NCI-H1930 (cell line): Measurements from ENCODE around the gene SERAC1.
"Not testable (repeated sequence)": the region's sequence is repeated elsewhere in the genome, so short reads cannot be mapped to it uniquely, and the experiment has no call there.

ENCODE experiments used
- DNase-seq, 2 experiments: peaks; one replicate each; lab custom pipeline; 2025; lab: John Stamatoyannopoulos, UW

The SERAC1 gene

DNA sequence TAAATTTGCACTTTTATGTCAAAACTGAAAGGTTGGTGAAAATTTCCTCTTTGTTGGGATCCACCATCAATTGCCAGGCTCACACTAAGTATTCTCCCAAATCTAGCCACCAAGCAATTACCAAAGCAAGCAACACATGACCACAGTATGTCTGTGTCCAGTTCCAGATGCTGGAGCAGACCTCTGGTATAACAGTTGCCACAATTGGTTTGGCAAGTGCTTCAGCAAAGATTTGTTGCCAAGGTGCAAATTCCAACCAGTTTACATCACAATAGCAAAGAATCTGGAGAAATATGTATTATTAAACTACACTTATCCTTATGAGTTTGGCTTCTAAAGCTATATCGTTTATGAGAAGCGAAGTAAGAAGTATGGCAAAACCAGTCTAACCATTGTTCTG lies 6.5 kb upstream of the SERAC1 start:
- DNase-seq, result no peak

DNA sequence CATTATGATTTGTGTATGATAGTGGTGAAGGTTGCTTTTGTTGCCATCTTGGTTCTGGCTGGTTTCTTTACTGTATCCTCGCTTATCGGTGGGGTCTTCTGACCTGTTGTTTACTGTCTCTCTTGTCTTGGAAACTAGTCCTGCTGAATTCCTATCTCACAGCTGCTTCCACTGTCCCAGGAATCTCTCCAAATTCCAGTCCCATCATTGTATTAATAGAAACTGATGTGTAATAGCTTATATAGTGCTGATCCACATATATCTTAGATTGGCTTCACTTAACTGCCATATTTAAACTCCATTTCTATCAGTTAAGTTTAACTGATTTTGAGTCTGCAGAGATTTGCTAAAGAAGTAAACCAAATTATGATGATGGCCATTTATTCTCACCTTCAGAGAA lies 6.0 kb upstream of the SERAC1 start:
- DNase-seq, result no peak

DNA sequence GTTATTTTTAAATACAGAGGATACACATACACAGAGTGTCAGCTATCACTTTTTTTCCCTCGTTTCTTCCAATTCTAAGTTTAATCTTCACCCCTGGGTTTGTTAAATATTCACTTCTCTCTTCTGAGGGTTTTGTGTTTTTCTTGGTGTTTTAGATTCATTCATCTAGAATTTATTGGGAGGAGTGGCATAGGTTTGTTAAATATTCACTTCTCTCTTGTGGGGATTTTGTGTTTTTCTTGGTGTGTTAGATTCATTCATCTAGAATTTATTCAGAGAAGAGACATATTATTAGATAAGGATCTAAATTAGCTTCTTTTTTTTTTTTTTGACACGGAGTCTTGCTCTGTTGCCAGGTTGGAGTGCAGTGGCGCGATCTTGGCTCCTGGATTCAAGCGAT lies 3.9 kb upstream of the SERAC1 start:
- no peak for DNase-seq

DNA sequence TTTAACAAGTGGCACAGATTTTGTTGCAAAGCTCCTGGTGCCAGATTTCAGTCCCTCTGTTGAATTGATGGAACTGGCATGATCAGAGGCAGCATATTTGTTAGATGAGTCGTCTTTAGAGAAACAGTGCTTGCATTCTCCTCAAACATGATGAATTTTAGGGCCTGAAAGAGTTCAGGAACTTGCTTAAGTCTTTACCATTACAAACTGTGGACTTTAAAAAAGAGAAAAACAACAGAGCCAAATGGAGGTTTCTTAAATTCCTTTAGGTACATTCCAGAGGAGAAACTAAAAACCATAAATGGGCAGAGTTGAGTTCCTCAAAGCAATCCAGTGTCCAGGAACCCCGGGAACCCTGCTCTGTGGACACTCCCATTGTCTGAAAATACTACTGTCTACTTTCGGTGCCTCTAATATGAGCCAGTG lies 2.6 kb upstream of the SERAC1 start:
- DNase-seq, result no peak

DNA sequence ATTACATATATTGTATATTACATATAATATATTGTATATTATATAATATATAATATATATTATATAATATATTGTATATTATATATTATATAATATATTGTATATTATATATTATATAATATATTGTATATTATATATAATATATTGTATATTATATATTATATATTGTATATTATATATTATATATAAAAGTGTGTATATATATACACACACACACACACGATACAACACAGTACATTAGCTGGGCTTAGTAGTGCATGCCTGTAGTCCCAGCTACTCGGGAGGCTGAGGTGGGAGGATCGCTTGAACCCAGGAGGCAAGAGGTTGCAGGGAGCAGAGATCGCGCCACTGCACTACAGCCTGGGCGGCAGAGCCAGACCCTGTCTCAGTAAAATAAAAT lies 1.6 kb upstream of the SERAC1 start:
- DNase-seq, result not testable (repeated sequence)

DNA sequence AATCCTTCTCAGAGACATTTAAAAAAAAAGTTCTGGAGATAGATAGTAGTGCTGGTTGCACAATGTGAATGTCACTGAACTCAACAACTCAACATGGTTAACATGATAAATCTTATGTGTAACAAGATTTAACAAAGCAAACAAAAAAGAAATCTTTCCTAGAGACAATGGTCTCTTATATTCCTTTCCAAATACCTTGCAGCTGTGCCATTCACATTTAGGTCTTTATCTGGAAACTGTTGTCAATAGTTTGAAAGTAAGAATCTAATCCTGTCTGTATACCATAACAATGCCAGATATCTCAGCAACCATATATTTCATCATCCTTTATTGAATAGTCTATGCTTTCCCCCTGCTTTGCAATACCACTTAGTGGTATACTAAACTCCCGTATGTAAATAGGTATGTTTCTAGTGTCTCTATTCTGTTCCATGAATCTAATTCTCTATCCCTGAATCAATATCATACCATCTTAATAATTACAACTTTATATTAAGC lies 2.1 kb downstream of the SERAC1 start:
- DNase-seq, result no peak

DNA sequence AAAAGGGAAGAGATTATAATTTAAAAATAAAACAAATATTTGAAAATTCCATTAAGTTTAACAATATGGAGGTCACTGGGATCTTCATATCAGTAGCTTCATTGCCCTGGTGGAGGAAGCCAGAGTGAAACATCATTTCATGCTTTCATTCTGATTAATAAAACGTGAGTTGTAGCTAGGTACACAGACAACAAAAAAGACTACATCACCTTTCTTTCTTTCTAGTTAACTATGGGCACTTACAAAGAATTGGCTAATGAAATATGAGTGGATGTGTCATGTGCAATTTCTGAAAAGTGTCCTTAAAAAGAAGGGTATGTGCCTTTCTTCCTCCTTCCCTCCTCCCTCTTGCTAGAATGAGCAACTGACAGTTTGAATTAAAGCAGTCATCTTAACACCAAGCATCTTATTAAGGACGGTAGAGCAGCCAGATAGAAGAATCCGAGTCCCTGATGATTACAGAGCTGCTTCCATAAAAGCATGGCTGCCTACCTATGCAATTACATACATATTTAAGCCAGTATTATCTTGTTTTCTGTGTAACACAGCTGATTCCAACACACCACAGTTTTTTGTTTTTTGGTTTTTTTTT lies 3.4 kb downstream of the SERAC1 start:
- DNase-seq, result no peak

DNA sequence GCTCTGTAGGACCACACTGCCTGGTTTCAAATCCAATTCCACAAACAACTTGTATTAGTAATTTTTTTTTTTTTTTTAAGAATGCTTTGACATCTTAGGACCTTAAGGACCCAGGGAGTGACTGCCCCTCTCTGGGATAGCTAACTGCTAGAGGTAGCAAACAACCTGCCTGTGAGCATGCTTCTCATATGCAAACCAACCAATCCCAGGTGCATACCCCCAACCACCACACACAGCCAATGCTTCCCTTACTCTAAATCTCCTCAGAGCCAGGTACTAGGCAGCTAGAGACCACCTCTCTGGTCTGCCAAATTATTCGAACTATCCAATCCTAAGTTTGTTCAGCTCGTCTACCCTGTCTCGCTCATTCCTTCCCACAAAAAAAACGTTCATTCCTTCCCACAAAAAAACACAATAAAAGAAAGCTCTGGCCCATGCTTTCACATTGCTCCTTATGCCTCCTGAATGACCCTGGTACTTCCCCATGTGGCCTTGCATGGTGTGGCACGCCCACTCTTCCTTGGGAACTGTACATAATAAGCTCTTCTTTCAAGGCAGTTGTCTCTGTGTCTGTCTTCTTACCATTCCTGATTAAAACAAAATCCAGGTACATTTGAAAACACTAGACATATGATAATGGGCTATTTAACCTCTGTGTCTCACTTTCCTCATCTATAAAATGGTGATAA lies 6.4 kb downstream of the SERAC1 start:
- DNase-seq, result no peak

DNA sequence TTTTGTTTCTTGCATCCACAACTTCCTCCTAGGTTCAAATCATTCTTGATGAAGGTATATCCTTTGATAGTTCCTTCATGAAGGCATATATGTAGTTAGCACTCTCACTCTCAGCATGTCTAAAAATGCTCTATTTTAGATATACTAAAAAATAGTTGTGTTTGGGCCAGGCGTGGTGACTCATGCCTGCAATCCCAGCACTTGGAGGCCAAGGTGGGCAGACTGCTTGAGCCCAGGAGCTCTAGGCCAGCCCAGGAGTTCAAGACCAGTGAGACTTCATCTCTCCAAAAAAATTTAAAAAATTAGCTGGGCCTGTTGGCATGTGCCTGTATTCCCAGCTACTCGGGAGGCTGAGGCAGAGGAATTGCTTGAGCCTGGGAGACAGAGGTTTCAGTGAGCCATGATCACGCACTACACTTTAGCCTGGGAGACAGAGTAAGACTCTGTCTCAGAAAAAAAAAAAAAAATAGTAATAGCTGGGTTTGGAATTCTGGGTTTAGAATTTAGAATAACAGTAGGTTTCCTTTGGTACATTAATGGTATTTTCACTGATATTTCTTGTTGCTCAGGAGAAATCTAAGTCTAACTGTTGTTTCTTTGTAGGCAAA lies 7.0 kb downstream of the SERAC1 start:
- no peak for DNase-seq

DNA sequence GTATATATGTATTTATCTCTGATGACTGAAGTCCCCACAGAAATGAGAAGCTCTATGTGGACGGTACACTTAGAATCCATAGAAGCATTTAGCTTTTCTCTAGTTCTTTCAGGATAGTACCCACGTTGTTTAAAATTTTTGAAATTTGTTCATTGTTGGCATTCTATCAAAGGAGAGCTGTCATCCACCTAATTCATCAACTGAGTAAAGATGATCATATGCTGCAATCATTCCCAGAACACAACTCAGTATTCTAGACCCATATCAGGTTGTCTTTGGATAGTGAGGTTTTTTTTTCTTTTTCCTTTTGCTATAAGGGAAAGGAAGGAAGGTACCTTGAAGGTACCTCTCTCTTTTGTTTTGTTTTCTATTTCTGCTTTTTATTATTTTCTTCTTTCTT lies 9.3 kb downstream of the SERAC1 start:
- DNase-seq, result no peak

DNA sequence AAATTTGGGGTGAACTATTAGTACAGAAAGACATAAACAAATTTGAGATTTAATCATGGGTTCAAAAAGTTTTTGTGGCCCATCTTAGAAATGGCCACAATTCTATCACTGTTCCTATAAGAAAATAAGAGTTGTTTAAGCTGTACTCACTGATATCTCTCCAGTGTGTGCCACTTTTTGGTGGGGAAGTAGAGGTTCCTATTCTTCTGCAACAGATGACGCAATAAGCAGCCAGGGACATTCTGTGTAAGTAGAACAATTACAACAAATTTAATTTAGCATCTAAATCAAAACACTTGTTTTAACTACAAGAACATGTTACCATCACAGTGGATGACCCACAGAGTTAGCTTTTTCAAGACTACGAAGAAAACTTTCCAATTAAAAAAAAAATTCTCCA lies 9.9 kb downstream of the SERAC1 start:
- DNase-seq, result no peak

DNA sequence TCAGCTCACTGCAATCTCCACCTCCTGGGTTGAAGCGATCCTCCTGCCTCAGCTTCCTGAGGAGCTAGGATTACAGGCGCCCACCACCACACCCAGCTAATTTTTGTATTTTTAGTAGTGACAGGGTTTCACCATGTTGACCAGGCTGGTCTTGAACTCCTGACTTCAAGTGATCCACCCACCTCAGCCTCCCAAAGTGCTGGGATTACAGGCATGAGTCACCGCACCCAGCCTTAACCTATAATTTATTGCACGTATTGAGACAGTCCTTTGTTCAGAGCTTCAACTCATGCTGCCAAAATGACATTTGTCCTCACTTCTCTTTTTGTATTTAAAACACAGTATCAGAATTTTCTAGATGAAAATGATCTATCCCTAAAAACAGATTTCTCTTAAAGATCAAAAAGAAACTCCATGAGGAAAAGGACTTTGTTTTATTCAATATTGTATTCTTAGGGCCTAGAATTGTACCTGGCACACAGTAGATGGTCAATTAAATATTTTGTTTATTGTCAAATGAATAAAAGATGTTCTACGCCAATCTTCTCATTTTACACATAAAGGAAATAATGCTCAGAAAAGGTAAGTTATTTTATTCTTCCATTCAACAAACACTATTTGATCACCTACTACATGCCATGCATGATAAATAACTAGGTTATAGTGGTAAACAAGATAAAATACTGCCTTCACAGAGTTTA lies 10.8 kb downstream of the SERAC1 start:
- no peak for DNase-seq

DNA sequence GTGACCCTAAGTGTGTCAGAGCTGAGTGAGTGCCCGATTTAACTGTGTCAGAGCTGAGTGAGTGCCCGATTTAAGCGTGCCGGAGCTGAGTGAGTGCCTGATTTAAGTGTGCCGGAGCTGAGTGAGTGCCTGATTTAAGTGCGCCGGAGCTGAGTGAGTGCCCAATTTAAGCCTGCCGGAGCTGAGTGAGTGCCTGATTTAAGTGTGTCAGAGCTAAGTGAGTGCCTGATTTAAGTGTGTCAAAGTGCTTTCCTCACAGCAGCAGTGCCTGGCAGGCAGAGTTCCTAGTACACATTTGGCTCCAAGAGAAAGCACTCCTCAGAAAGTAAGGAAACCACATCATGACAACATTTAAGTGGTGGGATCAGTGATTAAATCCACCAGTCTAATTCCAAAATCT lies 13.2 kb downstream of the SERAC1 start:
- DNase-seq, result no peak

DNA sequence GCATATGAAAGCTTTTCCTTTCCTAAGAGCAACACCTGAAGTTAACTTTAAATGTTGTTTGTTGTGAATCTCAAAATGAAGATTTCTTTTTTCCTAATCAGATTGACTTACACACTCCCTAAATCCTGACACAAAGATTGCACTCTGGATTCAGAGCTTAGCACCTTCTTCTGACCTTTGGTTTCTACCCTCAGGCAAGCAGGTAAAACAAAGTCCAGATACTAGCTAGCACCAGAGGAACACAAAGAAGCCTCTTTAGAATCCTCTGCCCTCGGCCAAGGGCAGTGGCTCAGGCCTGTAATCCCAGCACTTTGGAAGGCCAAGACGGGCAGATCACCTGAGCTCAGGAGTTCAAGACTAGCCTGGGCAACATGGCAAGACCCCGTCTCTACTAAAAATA lies 14.5 kb downstream of the SERAC1 start:
- DNase-seq, result no peak

DNA sequence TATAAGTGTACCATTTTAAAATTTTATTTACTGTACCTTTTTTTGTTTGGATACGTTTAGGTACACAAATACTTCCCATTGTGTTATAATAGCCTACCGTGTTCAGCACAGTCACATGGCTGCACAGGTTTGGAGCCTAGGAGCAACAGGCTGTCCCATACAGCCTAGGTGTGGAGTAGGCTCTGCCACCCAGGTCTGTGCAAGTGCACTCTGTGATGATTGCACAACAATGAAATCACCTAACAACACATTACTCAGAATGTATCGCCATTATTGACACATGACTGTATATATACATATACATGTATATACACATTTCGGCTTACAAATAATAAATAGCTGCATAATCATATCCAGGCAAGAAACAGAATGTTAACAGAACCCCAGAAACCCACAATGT lies 15.4 kb downstream of the SERAC1 start:
- no peak for DNase-seq

DNA sequence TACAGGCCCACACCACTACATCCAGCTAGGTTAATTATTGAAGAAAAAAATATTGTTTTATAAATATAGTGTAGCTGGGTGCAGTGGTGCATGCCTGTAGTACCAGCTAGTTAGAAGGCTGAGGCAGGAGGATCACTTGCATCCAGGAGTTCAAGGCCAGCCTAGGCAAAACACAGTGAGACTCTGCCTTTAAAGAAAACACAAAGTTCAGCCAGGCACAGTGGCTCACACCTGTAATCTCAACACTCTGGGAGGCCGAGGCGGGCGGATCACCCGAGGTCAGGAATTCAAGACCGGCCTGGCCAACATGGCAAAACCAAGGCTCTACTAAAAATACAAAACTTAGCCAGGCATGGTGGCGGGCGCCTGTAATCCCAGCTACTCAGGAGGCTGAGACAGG lies 16.0 kb downstream of the SERAC1 start:
- not testable (repeated sequence) for DNase-seq

DNA sequence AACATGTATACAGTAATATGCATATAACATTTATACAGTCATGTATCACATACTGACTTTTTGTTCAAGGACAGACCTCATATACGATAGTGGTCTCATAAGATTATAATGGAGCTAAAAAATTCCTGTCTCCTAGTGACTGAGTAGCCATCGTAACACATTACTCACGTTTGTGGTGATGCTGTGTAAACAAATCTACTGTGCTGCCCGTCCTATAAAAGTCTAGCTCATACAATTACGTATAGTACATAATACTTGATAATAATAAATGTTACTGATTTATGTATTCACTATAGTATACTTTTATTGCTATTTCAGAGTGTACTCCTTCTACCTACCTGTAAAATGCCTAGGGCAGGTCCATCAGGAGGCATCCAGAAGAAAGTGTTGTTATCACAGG lies 17.4 kb downstream of the SERAC1 start:
- no peak for DNase-seq

DNA sequence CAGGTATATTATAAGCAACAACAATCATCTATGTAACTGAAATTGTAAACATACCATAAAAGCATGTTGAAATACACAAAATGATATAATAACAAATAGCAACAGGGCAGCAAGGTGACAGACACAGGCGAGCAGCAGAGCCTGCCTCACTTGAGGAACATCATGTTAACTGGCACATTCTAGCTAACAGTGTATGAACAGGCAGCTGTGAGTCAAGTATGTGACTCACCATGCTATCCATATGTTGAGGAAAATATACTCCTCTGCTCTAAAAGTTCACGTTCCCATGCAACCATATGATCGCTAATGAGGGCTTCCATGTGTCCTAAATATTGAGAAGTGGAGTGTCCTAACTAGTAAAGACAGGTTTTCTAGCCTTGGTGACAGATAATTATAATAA lies 18.4 kb downstream of the SERAC1 start:
- DNase-seq, result no peak

DNA sequence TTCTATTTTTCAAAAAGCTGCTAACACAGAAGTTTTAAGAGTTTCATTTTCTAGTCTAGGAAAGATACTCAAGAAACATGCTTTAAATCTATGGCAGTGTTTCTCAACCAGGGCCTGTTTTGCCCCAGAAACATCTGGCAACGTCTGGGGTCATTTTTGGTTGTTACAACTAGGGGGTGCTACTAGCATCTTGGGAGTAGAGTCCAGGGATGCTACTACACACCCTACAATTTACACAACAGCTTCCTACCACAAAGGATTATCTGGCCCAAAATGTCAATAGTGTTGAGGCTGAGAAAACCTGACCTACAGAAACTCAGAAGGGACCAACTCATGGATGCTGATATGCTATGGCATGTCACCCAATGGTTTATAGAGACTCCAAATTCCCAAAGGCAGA lies 24.4 kb downstream of the SERAC1 start:
- no peak for DNase-seq

DNA sequence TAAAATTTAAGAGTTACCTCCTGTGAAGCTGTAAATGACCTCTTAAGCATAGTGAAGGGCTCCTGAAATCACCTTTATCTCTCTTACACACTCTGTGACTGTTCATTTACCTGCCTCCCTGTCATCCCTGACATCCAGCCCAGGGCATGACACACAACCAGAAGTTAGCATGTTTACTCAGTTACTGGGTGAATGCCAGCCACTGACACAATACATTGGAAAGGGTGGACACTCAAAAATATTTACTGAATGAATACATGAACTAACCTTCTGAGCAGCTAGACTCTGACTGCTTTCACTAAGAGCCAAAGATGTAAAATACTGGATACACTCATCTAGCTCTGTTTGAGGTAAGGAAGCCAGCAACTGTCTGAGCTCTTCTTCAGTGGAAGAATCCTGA lies 25.3 kb downstream of the SERAC1 start:
- DNase-seq, result no peak

DNA sequence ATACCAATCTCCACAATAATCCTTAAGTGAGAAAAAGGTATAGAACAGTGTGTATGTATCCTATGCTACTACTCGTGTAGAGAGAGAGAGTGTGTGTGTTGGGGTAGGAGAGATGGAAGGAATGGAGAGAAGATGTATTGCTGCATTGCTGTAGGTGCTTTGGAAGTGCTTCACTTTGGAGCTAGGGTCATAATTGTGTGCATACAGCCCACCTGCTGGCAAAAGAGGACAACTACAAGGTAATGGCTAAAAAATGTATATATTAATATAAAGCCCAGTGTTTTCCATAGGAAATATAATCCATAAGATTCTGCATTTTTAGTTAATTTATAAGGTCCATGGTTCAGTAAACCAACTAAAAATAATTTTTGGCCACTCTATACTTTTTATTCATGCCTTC lies 36.1 kb downstream of the SERAC1 start:
- DNase-seq, result no peak

DNA sequence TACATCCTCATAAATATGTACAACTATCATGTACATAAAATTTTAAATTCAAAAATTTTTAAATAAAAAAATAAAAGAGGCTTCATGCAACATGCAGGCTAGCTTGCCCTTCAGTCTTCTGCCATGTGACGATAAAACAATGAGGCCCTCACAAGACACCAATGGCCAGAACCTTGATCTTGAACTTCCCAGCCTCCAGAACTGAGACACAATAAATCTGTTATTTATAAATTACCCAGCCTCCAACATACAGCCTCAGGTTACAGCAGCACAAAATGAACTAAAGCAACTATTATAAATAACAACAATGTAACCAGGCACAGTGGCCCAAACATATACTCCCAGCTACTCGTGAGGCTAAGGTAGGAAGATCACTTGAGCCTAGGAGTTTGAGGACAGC lies 42.8 kb downstream of the SERAC1 start:
- DNase-seq, result no peak

DNA sequence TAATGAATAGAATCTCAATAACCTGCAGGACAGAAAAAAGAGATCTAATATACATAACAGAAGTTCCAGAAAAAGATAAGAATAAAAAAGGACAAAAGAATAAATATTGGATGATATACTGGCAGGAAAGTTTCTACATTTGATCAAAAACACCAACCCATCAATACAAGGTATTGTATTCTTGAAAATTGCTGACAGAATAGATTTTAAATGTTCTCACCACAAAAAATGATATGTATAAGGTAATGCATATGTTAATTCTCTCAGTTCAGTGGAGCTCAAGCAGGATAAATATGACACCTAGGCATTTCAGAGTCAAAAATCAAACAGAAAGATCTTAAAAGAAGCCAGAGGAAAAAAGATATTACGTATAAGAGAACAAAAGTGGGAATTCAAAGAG lies 43.8 kb downstream of the SERAC1 start:
- no peak for DNase-seq
